GM12878 (cell line): ENCODE data around the gene AXDND1. TPM values are rescaled to one million over a fixed set of nuclear protein-coding genes. Genes with fewer than 3 reads are reported as not detected.
A peak's percentile ranks its signal among the peaks of the same experiment; 100 is the strongest.

Experiments
- BACH1 ChIP-seq: fragments of 450-650 bp; IDR thresholded peaks from 2 replicates; pipeline ENCODE4 v1.6.1; 2017; ENCODE audit warnings: mild to moderate bottlenecking, borderline replicate concordance
- CBFB ChIP-seq: IDR thresholded peaks from 2 replicates; pipeline ENCODE4 v1.6.1; 2016; ENCODE audit warnings: antibody characterized with exemption, low read depth
- CBX5 ChIP-seq: sonication (generic); IDR thresholded peaks from 2 replicates; pipeline ENCODE4 v1.6.1; 2016; ENCODE audit warnings: low read depth, moderate library complexity, mild to moderate bottlenecking, inconsistent platforms
- CHD1 ChIP-seq: IDR thresholded peaks from 2 replicates; pipeline ENCODE4 v1.6.1; 2012; ENCODE audit warnings: low read depth, low read length, improper control_type of control experiment
- CUX1 ChIP-seq: IDR thresholded peaks from 2 replicates; pipeline ENCODE4 v1.6.1; 2012; ENCODE audit warnings: improper control_type of control experiment, low read depth, low read length; ENCODE audit not compliant: insufficient replicate concordance
- DPF2 ChIP-seq: fragments of 450-650 bp; IDR thresholded peaks from 2 replicates; pipeline ENCODE4 v1.6.1; 2017; ENCODE audit warnings: mild to moderate bottlenecking
- EED ChIP-seq: sonication (generic); IDR thresholded peaks from 2 replicates; pipeline ENCODE4 v1.6.1; 2016; ENCODE audit warnings: antibody characterized with exemption, low read depth
- ELK1 ChIP-seq: IDR thresholded peaks from 2 replicates; pipeline ENCODE4 v1.6.1; 2012; ENCODE audit warnings: low read depth, low read length, improper control_type of control experiment
- FOXM1 ChIP-seq: IDR thresholded peaks from 2 replicates; pipeline ENCODE4 v1.6.1; 2012; ENCODE audit warnings: low read depth, mild to moderate bottlenecking, inconsistent platforms, low read length, moderate library complexity
- GABPA ChIP-seq: IDR thresholded peaks from 2 replicates; pipeline ENCODE4 v1.6.1; 2014; ENCODE audit warnings: antibody characterized with exemption, low read depth, mild to moderate bottlenecking, inconsistent platforms
- IRF3 ChIP-seq: fragments of 450-650 bp; IDR thresholded peaks from 2 replicates; pipeline ENCODE4 v1.6.1; 2014; ENCODE audit warnings: mild to moderate bottlenecking
- JUNB ChIP-seq: IDR thresholded peaks from 2 replicates; pipeline ENCODE4 v1.6.1; 2016; ENCODE audit warnings: antibody characterized with exemption, mild to moderate bottlenecking
- JUND ChIP-seq: IDR thresholded peaks from 2 replicates; pipeline ENCODE4 v1.6.1; 2012; ENCODE audit warnings: low read depth, mild to moderate bottlenecking, low read length, improper control_type of control experiment, moderate library complexity
- MEF2B ChIP-seq: fragments of 450-650 bp; IDR thresholded peaks from 2 replicates; pipeline ENCODE4 v1.6.1; 2018; ENCODE audit warnings: mild to moderate bottlenecking, moderate library complexity; ENCODE audit not compliant: partially characterized antibody, poor library complexity, severe bottlenecking
- PAX5 ChIP-seq: IDR thresholded peaks from 2 replicates; pipeline ENCODE4 v1.6.1; 2011; ENCODE audit warnings: low read depth, low read length, borderline replicate concordance
- PAX8 ChIP-seq: fragments of 450-650 bp; IDR thresholded peaks from 2 replicates; pipeline ENCODE4 v1.6.1; 2017; ENCODE audit warnings: mild to moderate bottlenecking, moderate library complexity
- POLR2AphosphoS2 ChIP-seq: IDR thresholded peaks from 2 replicates; pipeline ENCODE4 v1.6.1; 2011; ENCODE audit warnings: low read depth, mild to moderate bottlenecking, low read length, improper control_type of control experiment, moderate library complexity
- SREBF1 ChIP-seq: IDR thresholded peaks from 2 replicates; pipeline ENCODE4 v1.6.1; 2012; ENCODE audit warnings: mild to moderate bottlenecking, low read length
- TCF7 ChIP-seq: IDR thresholded peaks from 2 replicates; pipeline ENCODE4 v1.6.1; 2014; ENCODE audit warnings: antibody characterized with exemption, borderline replicate concordance
- ZNF24 ChIP-seq: fragments of 450-650 bp; IDR thresholded peaks from 2 replicates; pipeline ENCODE4 v1.6.1; 2017; ENCODE audit warnings: antibody characterized with exemption, mild to moderate bottlenecking
- ZNF274 ChIP-seq: IDR thresholded peaks from one replicate; pipeline ENCODE4 v1.8.0; 2011; ENCODE audit not compliant: insufficient read length, insufficient read depth
- ZNF622 ChIP-seq: fragments of 450-650 bp; IDR thresholded peaks from 2 replicates; pipeline ENCODE4 v1.6.1; 2017; ENCODE audit warnings: mild to moderate bottlenecking, inconsistent platforms
- polyA plus RNA-seq, 11 experiments: library from polyadenylated mRNA; depleted of rRNA in 4 of 11; unstranded in 6 of 11; stranded (reverse) in 5 of 11; fragments of >200 nt; fragmentation: Nextera tagmentation in 4 of 11; fragmentation: Illumina TruSeq in 1 of 11; extraction: Ambion mirVana in 4 of 11; extraction: Trizol in 1 of 11; gene quantifications; 1 replicate in 1 of 11; 2 replicates in 10 of 11; pipeline versions ENCODE4 v1.2.1 to v1.2.3, GENCODE V29; 2011 to 2016; ENCODE audit warnings: inconsistent platforms in 2 of 11, missing spikeins in 2 of 11, low read depth in 1 of 11
- total RNA-seq, 4 experiments: library from RNA; depleted of rRNA in 3 of 4; stranded (reverse); fragments of >200 nt in 3 of 4; fragmentation: Illumina TruSeq in 1 of 4; extraction: Trizol in 1 of 4; gene quantifications; 2 replicates each; pipeline versions ENCODE4 v1.2.1 to v1.2.3, GENCODE V29; 2013 to 2021
- TF ChIP-seq, protein P1 (sequence below): IDR thresholded peaks from 2 replicates; pipeline ENCODE4 v1.6.1; 2012; ENCODE audit warnings: low read length, inconsistent platforms

Gene AXDND1
- total and polyA plus RNA-seq, 10 of the 15 experiments (the other 5 are each of a cell fraction or from before 2014, with no cell fraction given), result 0.12 to 0.84 (median 0.42) TPM

DNA sequence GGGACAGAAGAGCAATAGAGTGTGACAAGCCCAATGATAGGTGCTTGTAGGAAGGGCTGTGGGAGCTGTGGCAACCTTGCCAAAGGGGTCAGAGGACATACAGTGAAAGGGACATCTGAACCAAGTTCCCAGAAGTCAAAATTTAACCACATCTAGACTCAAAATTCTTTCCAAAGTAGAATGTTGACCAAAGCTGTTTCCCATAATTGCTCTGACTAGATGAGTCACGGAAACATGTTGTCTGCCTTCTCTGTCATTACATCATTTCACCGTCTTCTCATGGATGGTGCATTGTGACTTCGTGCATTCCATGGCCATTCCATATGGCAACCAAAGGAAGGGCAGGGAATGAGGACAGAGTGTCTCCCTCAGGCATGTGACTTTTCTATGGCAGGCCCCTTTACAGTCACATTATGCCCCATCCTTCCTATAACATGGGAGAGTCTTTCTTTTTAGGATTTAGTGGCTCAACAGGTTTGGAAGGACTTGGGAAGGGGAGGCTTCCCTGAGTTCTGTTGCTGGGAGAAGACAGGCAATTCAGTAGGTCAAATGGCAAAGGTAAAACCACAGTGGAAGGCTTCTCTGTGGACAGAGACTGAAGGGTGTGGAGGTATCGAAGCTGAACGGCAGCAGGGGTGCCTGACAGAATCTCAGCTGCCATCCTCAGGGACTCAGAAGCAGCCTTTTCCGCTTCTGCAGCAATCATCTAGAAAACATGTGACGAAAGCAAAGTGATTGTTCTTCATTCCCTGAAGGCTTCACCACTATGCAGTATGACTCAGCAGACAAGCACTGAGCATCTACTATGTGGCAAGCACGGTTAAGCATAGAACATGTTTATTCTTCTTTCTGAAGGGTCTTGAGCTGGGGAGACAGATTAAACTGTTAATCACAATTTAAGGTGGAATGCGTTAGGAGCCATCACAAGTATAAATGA is 185.2 kb downstream of the AXDND1 start (continued):
- TF ChIP-seq CBFB (no peak), FOXM1 (no peak), JUND (no peak), GABPA (no peak), ZNF622 (no peak), POLR2AphosphoS2 (no peak), CBX5 (no peak), ZNF24 (no peak), ZNF274 (no peak), SREBF1 (no peak), DPF2 (no peak), BACH1 (0 out of 2 replicates have a peak, but pooled peaks have one; percentile 12), PAX8 (no peak), CHD1 (no peak), CUX1 (no peak), TCF7 (no peak), IRF3 (no peak), PAX5 (0 out of 2 replicates have a peak, but pooled peaks have one; percentile 18), ELK1 (no peak), EED (peak; percentile 33; the same call in 1 of the 2 replicates), JUNB (peak; percentile 47), MEF2B (peak; percentile 38)
- TF ChIP-seq, protein P1, sequence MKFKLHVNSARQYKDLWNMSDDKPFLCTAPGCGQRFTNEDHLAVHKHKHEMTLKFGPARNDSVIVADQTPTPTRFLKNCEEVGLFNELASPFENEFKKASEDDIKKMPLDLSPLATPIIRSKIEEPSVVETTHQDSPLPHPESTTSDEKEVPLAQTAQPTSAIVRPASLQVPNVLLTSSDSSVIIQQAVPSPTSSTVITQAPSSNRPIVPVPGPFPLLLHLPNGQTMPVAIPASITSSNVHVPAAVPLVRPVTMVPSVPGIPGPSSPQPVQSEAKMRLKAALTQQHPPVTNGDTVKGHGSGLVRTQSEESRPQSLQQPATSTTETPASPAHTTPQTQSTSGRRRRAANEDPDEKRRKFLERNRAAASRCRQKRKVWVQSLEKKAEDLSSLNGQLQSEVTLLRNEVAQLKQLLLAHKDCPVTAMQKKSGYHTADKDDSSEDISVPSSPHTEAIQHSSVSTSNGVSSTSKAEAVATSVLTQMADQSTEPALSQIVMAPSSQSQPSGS, result no peak
